Neural progenitor cell (in vitro differentiated cells): ENCODE data around the gene GPR137B.

Source experiments
- CTCF ChIP-seq: fragments of 200-600 bp; sonication (generic); IDR thresholded peaks from 2 replicates; pipeline ENCODE4 v1.5.1; 2017; ENCODE audit warnings: antibody characterized with exemption, mild to moderate bottlenecking
- EZH2 ChIP-seq: fragments of 200-600 bp; sonication (generic); IDR thresholded peaks from 2 replicates; pipeline ENCODE4 v1.6.1; 2017; ENCODE audit warnings: antibody characterized with exemption, mild to moderate bottlenecking, moderate library complexity
- EZH2phosphoT487 ChIP-seq: fragments of 200-600 bp; sonication (generic); IDR thresholded peaks from 2 replicates; pipeline ENCODE4 v1.6.1; 2017; ENCODE audit warnings: antibody characterized with exemption

- no peak for TF ChIP-seq EZH2
- no peak for TF ChIP-seq CTCF
- no peak for TF ChIP-seq EZH2phosphoT487
Measured at GRCh38 chr1:236124965-236125364, 17.4 kb upstream of the GPR137B start.
